ENCODE measurements around the gene SLC10A4.

SLC10A4 gene

DNA sequence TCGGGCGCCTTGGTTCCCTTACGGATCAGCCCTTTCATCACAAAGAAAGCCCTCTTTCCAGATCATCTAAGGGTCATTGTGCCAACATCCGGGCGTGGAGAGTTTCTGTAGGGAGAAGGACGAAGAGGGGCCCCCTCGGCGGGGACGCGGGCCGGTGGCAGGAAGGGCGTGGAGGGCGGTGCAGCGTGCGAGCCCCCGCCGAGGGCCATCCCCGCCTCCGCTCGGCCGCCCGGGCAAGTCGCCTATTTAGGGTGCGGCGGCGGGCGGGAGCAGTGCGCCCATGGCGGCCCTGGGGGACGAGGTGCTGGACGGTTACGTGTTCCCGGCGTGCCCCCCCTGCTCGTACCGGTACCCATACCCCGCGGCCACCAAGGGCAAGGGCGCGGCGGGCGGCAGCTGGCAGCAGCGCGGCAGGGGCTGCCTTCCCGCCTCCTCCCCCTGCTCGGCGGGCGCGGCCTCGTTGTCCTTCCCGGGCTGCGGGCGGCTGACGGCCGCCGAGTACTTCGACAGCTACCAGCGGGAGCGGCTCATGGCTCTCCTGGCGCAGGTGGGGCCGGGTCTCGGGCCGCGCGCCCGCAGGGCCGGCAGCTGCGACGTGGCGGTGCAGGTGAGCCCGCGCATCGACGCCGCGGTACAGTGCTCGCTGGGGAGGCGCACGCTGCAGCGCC lies 7.0 kb downstream of the SLC10A4 start, which contains the start of gene ZAR1:
ZAR1 (plus strand) TSS at position 241 of the 668 bp plus-strand sequence; CDS start at position 281, 40 bp downstream.
- DNase-seq: no peak

DNA sequence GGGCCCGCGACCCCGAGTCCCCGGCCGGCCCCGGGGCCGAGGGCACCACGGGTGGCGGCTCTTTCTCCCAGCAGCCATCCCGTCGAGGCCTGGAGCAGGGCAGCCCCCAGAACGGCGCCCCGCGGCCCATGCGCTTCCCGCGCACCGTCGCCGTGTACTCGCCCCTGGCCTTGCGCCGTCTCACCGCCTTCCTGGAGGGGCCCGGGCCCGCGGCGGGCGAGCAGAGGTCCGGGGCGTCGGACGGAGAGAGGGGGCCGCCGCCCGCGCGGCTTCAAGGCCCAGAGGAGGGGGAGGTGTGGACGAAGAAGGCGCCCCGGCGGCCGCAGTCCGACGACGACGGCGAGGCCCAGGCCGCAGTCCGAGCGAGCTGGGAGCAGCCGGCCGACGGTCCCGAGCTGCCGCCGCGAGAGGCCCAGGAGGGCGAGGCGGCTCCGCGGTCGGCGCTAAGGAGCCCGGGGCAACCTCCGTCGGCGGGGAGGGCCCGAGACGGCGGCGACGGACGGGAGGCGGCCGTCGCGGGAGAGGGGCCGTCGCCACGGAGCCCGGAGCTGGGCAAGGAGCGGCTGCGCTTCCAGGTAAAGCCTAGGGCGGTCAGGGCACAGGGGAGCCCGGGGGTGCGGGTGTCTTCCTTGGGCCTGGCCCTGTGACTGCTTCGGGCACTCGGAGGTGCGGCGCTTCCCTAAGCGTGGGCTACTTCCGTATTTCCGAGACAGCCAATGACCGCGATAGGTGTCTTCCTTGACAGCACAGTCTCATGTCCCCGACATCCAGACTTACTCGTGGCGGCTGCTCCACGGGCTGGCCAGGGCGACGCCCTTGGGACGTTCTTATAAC lies 7.8 kb downstream of the SLC10A4 start:
- DNase-seq: no peak

DNA sequence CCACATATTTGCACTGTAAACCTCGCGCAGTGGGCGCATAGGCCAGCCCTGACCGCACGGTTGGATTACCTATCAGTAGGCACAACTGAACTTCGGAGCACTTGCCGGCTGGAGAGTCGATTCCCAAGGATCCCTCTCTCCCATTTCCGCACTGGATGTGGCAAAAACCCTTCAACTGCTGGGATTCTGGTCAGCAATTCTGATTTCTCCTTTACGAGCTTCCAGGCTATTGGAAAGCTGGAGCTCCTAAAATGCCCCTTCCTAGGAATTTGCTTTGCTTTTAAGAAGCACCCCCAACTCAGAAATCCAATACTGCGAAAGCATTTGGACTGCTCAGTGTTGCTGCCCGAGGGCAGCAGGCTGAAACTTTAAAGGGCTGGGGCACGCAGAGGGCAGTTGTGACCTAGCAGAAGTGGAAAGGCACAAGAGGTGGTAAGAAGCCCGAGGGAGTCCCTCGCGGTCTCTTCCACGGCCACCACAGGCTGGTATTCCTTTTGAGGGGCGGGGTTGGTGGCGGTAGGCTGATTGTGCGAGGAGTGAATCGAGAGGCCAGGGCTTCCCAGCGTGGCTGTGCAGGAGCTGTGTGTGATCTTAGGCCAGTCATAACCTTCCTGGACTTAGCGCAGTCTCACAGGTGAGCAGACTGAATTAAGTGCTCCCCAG lies 8.5 kb downstream of the SLC10A4 start:
- DNase-seq: no peak

DNA sequence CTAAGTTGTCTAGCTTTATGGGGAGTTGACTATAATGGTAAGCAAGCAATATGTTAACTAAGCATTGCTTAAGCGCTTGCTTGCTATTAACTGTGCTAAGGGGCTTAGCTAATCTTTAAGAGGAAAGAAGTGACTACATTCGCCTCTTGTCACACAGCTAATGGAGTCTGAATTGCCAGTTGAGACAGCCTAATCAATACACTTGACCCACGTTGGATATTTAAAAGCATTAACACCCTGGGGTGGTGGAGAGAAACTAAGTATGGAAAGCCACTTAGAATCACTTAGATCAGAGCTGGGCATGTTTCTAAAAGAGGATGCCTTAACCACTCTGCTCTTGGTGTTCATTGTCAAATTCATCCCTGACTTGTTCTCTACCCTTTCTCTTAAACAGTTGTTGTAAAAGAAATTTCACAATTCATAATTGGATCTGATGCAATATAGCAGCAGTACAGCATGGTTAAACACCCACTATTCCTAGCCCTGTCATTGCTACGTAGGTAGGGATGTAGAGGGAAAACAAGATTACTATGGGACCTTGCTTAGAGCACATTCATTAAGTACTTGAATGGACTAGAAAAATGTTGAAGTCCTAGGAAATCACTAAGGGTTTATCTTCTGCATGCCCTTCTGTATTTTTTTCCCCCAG lies 10.4 kb downstream of the SLC10A4 start:
- no peak for DNase-seq

DNA sequence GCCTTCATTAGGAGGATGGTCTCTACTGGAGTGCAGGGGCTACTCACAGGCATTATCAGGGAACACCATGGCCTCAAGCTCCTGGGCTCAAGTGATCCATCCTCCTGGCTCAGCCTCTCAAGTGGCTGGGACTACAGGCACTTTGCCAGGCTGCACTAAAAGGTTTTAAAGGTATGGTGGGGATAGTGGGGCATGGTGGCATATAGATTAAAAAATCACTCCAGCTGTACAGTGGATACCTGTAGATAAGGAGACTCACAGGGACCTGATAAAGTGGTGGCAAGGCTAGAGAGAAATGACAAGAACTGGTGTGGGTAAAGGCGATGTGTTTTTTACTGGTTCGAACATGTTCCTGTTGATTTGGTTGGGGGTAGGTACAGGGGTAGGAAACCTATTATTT lies 12.8 kb downstream of the SLC10A4 start:
- DNase-seq: no peak

DNA sequence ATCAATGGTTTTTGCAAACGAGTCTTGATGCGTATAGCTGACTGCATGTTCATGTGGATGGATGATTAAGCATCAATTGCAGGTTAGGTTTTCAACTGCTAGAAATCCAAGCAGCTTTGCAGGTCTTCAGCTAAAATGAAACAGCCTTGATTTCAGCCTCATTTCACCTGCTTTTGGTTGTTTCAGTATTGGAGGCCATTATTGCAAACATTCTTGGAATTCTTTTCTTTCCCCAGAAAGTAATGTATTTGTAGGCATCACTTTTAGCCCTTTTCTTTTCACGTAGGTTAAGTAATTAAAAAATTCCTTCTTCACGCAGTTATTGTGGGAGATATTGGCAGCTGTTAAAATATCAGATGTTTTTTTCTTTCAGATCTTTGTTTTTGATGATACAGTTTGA lies 15.8 kb downstream of the SLC10A4 start:
- DNase-seq: no peak

DNA sequence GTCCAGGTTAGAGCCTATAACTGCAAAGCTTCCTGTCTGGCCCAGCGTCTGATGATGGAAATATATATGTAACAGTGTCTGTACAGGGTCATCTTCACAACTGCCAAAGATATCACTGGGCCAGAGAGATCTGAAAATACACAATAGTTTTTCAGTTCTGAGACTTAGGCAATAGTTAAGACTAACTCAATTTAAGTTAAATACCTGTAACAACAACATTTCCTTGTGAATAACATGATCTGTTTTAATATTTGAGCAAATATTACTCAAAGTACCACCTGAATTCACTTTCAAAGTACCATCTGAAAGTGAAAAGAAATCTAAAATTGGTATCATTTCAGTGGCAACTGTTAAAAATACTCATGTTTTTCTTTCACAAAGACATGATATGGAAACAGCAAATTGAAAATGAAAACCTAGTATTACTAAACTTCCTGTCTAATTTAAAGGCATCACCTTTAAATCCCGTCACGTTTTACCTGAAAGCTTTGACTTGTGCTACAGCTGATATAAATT lies 16.5 kb downstream of the SLC10A4 start:
- DNase-seq: no peak

DNA sequence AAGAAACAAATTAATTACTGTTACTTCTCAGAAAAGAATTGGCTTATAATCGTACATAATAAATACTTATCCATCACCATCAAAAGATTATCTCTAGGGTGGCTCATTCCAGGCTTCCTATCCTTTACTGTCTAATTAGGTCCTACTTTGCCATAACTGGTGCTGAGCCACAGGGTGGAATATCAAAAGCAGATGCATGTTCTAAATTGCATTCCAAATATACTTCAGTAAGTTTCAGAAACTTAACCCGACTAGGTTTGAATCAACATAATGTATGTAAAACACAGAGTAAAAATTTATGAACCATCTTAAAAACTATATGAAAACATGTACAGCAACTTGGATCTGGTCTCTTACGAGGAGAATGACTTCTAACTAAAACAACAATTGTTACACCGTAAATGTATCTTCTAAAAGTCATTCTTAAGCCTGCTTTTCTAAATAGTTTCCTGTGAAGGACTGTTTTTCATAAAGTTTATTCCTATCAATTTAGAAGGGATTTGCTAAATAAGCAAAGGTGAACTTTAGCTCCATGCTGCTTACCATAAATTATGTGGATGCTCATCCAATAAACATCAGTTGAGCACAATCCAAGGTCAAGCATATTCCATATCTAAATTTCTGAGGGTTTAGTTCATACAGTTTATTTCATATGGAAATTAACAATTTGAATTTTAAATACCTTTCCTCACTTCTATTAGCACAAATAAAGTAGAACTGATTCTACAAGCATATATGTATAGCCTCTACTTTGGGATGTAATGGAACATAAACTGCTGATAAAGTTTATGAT lies 20.3 kb downstream of the SLC10A4 start:
- no peak for DNase-seq

DNA sequence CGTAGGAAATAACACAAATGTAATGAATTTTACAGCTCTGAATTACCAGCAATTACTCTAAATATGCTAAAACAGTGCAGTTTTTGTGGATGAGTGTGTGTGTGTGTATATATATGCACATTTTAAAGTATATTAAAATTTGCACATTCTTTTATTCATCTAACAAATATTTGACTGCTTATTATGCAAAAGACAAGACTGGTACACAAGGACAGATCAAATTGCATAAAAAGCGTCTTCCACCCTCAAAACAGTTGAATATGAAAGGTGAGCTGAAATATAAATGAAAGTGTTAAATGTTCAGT lies 20.8 kb downstream of the SLC10A4 start:
- DNase-seq: no peak

DNA sequence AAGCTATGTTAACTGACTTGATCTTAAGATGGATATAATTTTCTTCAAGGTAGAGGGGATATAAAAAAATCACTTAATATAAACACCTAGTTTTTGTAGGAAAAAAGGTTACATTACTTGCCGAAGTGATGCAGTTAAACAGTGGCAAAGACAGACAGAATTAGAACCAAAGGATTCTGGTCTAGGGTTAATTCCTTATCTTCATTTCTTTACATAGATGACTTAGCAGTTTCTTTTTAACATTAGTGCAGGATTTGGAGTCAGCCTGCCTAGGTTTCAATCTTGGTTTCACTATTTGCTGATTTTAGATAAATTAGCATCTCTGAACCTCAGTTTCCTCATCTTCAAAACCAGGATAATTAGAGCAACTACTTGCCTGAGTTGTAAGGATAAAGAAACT lies 21.2 kb downstream of the SLC10A4 start:
- no peak for DNase-seq

DNA sequence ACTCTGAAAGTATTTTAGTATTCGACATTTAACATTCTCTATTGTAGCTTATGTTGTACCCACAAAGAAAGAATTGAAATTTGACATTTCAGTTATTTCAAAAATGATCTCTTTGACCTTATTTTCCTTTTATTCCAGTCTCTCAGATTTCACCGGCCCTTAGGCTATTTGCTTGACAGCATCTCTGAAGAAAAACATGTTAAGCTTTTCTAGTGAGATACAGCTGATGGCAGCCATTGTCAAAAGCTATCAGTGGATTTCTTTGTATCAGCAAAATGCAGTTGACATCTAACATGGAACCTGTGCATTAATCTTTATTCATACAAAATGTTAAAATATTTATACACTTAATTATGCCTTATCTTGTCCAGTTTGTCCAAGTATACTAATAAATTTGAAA lies 23.6 kb downstream of the SLC10A4 start:
- DNase-seq: no peak

DNA sequence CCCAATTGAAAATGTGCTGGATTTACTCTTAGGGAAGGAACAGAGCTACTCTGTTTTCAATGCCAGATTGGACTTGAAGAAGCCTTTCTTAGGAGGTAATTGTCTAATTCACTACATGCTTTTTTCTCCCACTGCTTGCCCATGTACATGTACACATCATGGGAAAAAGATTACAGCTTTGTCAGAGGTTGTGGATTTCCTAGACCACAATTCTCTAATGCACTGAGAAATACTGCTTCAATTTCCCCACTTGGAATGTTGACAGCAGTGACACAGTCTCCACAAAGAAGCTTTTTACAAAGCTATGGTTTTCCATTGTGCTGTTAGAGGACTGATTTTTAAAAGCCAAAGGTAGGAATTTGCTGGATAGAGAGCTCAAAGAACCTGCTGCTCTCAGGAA lies 26.4 kb downstream of the SLC10A4 start:
- DNase-seq: no peak

DNA sequence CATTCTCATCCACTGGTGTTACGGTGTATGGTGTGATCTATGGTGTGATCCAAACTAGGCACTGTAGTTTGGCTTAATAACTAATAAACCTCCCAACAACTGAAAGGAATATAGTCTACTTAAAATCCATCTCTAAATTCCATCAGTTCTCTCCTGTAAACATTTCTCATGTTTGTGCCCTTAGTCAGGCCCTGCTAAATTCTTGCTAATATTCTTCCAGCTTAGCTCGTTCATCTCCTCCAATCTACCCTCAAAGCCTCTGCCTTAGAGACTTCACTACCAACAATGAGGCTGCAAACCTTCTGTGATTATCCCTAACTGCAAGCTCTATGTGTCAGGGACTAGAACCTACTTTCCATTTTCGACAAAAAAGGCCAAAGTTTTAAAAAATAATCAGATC lies 35.0 kb downstream of the SLC10A4 start:
- no peak for DNase-seq

DNA sequence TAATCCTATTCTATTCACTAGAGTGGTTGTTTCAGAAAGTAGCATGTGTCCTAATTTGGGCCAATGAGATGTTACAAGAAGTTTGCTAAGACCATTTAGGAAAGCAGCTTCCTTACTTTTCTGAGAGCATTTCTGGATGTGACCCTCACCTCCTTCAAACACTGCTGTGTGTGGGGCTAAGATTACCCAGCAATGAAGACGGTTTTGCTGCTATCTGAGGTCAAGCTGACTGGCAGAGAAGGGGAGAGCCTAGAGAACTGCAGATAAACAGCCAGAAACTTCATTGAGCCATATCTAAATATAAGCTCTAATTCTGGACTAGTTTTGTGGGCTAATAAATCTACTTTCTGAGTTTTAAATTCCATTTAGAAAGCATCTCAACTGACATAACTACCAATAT lies 43.3 kb downstream of the SLC10A4 start:
- DNase-seq: no peak

DNA sequence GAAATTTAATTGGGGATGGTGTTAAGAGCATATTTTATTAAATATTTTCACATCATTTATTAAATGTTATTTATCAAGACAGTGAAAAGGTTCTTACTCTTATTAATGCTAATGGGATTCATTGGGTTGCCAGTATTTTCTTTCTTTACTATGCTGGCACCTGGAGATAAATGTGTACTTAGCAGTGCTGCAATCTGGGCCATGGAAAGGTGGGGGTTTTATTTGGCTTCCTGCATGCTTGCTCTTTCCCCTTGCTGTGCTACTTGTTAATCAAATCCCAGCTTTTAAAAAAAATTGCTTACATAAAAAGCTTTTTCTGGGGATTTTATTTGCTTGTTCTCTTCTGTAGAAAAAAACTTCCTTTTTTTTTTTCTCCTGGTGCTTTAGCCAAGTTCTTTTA lies 55.2 kb downstream of the SLC10A4 start:
- no peak for DNase-seq
